ENCODE measurements around the gene COX7A1. TPM values are rescaled to one million over a fixed set of nuclear protein-coding genes. Genes with fewer than 3 reads are reported as not detected.

COX7A1 gene
- total RNA-seq, 3 donors from 2014 or later: not detected

- H3K4me3 Mint-ChIP-seq: no peak overlapping the region
- no peak for DNase-seq
- ATAC-seq: no peak
- H3K36me3 Mint-ChIP-seq (ENCODE audit: insufficient read depth): peaks cover 9% of the 10 kb centered on the region
- H3K27me3 Mint-ChIP-seq (ENCODE audit: low read depth): no peaks in the 10 kb centered on the region
- H3K9me3 Mint-ChIP-seq: no peaks in the 10 kb centered on the region
- peaks cover 12% of the 10 kb centered on the region for H3K4me1 Mint-ChIP-seq (ENCODE audit: low read depth)
Measured at GRCh38 chr19:36111200-36111539, 41.1 kb downstream of the COX7A1 start.

- H3K27me3 Mint-ChIP-seq (ENCODE audit: low read depth): no peaks in the 10 kb centered on the region
- H3K36me3 Mint-ChIP-seq (ENCODE audit: insufficient read depth): peaks cover 9% of the 10 kb centered on the region
- peak within 1 kb of the TSS; percentile 62 for H3K4me3 Mint-ChIP-seq
- ATAC-seq (no peak), DNase-seq (no peak)
- H3K4me1 Mint-ChIP-seq (ENCODE audit: low read depth): peaks cover 10% of the 10 kb centered on the region
- no peaks in the 10 kb centered on the region for H3K9me3 Mint-ChIP-seq
Measured at GRCh38 chr19:36110487-36111199, 41.6 kb downstream of the COX7A1 start, which contains the start of gene OVOL3. TSS of gene OVOL3 (plus strand) at chr19:36111143. CDS start at chr19:36111203, 60 bp downstream.

GRCh38 chr19:36108684-36109083 is 43.6 kb downstream of the COX7A1 start:
- Mint-ChIP-seq H3K27me3 (ENCODE audit: low read depth) (no peaks in the 10 kb centered on the region), H3K9me3 (no peaks in the 10 kb centered on the region), H3K4me3 (no peak overlapping the region), H3K36me3 (ENCODE audit: insufficient read depth) (peaks cover 9% of the 10 kb centered on the region), H3K4me1 (ENCODE audit: low read depth) (peaks cover 8% of the 10 kb centered on the region)
- ATAC-seq (no peak), DNase-seq (no peak)

- no peaks in the 10 kb centered on the region for H3K4me1 Mint-ChIP-seq (ENCODE audit: low read depth)
- ATAC-seq (no peak), DNase-seq (no peak)
- H3K27me3 Mint-ChIP-seq (ENCODE audit: low read depth): no peaks in the 10 kb centered on the region
- peaks cover 4% of the 10 kb centered on the region for H3K36me3 Mint-ChIP-seq (ENCODE audit: insufficient read depth)
- no peaks in the 10 kb centered on the region for H3K9me3 Mint-ChIP-seq
- H3K4me3 Mint-ChIP-seq: no peak overlapping the region
Measured at GRCh38 chr19:36106991-36107390, 45.3 kb downstream of the COX7A1 start.

- no peaks in the 10 kb centered on the region for H3K4me1 Mint-ChIP-seq (ENCODE audit: low read depth)
- peaks cover under 1% of the 10 kb centered on the region for H3K36me3 Mint-ChIP-seq (ENCODE audit: insufficient read depth)
- H3K27me3 Mint-ChIP-seq (ENCODE audit: low read depth): no peaks in the 10 kb centered on the region
- H3K9me3 Mint-ChIP-seq: no peaks in the 10 kb centered on the region
- DNase-seq: no peak
- no peak overlapping the region for H3K4me3 Mint-ChIP-seq
- no peak for ATAC-seq
Measured at GRCh38 chr19:36106441-36106840, 45.8 kb downstream of the COX7A1 start.

GRCh38 chr19:36103842-36104552 is 48.2 kb downstream of the COX7A1 start:
- ATAC-seq (no peak), DNase-seq (no peak)
- Mint-ChIP-seq H3K4me1 (ENCODE audit: low read depth) (no peaks in the 10 kb centered on the region), H3K27me3 (ENCODE audit: low read depth) (no peaks in the 10 kb centered on the region), H3K36me3 (ENCODE audit: insufficient read depth) (no peaks in the 10 kb centered on the region), H3K4me3 (no peak overlapping the region), H3K9me3 (no peaks in the 10 kb centered on the region)

- no peak for ATAC-seq
- DNase-seq: no peak
- Mint-ChIP-seq H3K9me3 (no peaks in the 10 kb centered on the region), H3K27me3 (ENCODE audit: low read depth) (no peaks in the 10 kb centered on the region), H3K4me3 (no peak overlapping the region), H3K36me3 (ENCODE audit: insufficient read depth) (no peaks in the 10 kb centered on the region), H3K4me1 (ENCODE audit: low read depth) (no peaks in the 10 kb centered on the region)
Measured at GRCh38 chr19:36103040-36103626, 49.1 kb downstream of the COX7A1 start.

- Mint-ChIP-seq H3K36me3 (ENCODE audit: insufficient read depth) (no peaks in the 10 kb centered on the region), H3K9me3 (no peaks in the 10 kb centered on the region), H3K4me1 (ENCODE audit: low read depth) (no peaks in the 10 kb centered on the region), H3K4me3 (no peak overlapping the region), H3K27me3 (ENCODE audit: low read depth) (no peaks in the 10 kb centered on the region)
- ATAC-seq: no peak
- DNase-seq: no peak
Measured at GRCh38 chr19:36101550-36102327, 50.5 kb downstream of the COX7A1 start.

Other genes starting within 250 kb of the COX7A1 start
- gene HCST, start 249.9 kb downstream of the COX7A1 start, total RNA-seq: 10 to 100 TPM; 22.6 to 37.1 (median 24.0) TPM
- under 1 TPM in 2 of 3 donors, not detected in 1; 0.52 to 0.69 TPM for gene TYROBP, start 244.2 kb downstream of the COX7A1 start, total RNA-seq
- gene LRFN3, start 216.1 kb downstream of the COX7A1 start, total RNA-seq: 10 to 100 TPM; 14.1 to 15.3 (median 14.4) TPM
- gene SDHAF1, start 157.3 kb downstream of the COX7A1 start, total RNA-seq: 10 to 100 TPM; 27.3 to 29.7 (median 28.0) TPM
- 1 to 10 TPM in 2 of 3 donors, under 1 TPM in 1; 0.92 to 1.4 (median 1.2) TPM for gene SYNE4, start 143.6 kb downstream of the COX7A1 start, total RNA-seq
- 10 to 100 TPM; 33.1 to 38.2 (median 36.1) TPM for gene ALKBH6, start 138.2 kb downstream of the COX7A1 start, total RNA-seq
- 1 to 10 TPM in 1 of 3 donors, under 1 TPM in 2; 0.33 to 1.4 (median 0.58) TPM for gene CLIP3, start 119.6 kb downstream of the COX7A1 start, total RNA-seq
- gene THAP8, start 98.2 kb downstream of the COX7A1 start, total RNA-seq: 1 to 10 TPM in 1 of 3 donors, under 1 TPM in 2; 0.76 to 1.2 (median 0.90) TPM
- 10 to 100 TPM; 10.3 to 14.6 (median 12.5) TPM for gene WDR62, start 97.5 kb downstream of the COX7A1 start, total RNA-seq
- gene OVOL3, start 41.3 kb downstream of the COX7A1 start, total RNA-seq: not detected
- gene POLR2I, start 37.6 kb downstream of the COX7A1 start, total RNA-seq: 100 to 1,000 TPM; 139 to 165 (median 159) TPM
- gene TBCB, start 37.0 kb downstream of the COX7A1 start, total RNA-seq: 100 to 1,000 TPM; 155 to 173 (median 157) TPM
- gene CAPNS1, start 12.4 kb downstream of the COX7A1 start, total RNA-seq: 100 to 1,000 TPM; 287 to 318 (median 313) TPM
- 1 to 10 TPM; 1.9 to 2.6 (median 2.5) TPM for gene ZNF565, start 62.2 kb upstream of the COX7A1 start, total RNA-seq
- 100 to 1,000 TPM in 2 of 3 donors, 10 to 100 TPM in 1; 98.7 to 102 (median 101) TPM for gene ZNF146, start 62.7 kb upstream of the COX7A1 start, total RNA-seq
- gene ZFP14, start 226.8 kb upstream of the COX7A1 start, total RNA-seq: 1 to 10 TPM in 1 of 3 donors, under 1 TPM in 2; 0.73 to 1.1 (median 0.82) TPM

All from activated T-cell treated with anti-CD3 and anti-CD28 coated beads, Interleukin-2, amount 50 U/mL, for 4 hours (primary cell).